GM19463 (cell line): ENCODE measurements around the gene TNFSF12.
"Not testable (repeated sequence)": the region's sequence is repeated elsewhere in the genome, so short reads cannot be mapped to it uniquely, and the experiment has no call there.

Experiments
- ATAC-seq: cut with Tn5 transposase; IDR thresholded peaks from one replicate; pipeline ENCODE4 v1.9.1; 2021; ENCODE audit warnings: mild to moderate bottlenecking, moderate library complexity; ENCODE audit not compliant: unreplicated experiment

TNFSF12 gene

DNA sequence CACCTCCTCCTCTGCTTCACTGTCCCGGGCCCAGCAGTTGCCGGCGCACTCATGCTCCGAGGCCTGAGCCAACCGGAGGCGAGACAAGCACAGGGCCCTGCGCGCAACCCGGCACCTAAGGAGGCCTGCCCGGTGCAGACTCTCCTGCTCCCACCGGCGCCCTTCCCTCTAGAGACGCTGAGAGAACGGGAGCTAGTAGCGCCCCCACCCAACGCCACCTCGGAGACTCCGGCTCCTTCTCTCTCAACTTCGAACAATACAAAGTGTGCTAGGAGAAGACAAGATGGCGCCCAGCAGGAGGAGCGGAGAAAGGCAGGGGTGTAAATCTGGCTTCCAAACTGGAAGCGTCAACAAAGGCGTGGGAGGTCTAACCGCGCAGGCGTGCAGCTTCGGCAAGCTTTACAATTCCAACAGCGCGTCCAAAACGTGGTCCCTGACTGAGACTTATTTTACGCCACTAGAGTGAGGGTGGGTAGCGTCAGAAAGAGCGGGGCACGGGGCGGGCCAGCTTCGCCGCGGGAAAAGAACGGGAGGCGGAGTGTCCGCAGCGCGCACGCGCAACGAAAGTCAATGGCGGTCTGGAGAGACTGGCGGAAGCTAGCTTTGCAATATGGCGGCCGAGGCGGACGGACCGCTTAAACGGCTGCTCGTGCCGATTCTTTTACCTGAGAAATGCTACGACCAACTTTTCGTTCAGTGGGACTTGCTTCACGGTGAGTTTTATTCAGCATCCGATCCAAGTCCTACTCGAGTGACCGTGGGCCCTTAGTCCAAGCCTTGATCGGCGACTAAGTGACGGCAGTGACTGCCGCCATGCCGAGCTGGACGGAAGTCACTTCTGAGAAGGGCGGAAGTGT, 34.6 kb downstream of the TNFSF12 start, which contains the start of gene MPDU1:
Gene MPDU1, plus strand, starts transcription at position 600 of the 857 bp plus-strand sequence. Its CDS starts 11 bp downstream, at position 611.
- ATAC-seq: peak; percentile 66

GRCh38 chr17:7586673-7587419, 38.0 kb downstream of the TNFSF12 start:
- no peak for ATAC-seq

GRCh38 chr17:7587420-7588151, 38.7 kb downstream of the TNFSF12 start:
- ATAC-seq: no peak

- no peak for ATAC-seq
Measured at GRCh38 chr17:7588553-7589203, 39.8 kb downstream of the TNFSF12 start.

GRCh38 chr17:7589204-7589868, 40.5 kb downstream of the TNFSF12 start:
- ATAC-seq: no peak

DNA sequence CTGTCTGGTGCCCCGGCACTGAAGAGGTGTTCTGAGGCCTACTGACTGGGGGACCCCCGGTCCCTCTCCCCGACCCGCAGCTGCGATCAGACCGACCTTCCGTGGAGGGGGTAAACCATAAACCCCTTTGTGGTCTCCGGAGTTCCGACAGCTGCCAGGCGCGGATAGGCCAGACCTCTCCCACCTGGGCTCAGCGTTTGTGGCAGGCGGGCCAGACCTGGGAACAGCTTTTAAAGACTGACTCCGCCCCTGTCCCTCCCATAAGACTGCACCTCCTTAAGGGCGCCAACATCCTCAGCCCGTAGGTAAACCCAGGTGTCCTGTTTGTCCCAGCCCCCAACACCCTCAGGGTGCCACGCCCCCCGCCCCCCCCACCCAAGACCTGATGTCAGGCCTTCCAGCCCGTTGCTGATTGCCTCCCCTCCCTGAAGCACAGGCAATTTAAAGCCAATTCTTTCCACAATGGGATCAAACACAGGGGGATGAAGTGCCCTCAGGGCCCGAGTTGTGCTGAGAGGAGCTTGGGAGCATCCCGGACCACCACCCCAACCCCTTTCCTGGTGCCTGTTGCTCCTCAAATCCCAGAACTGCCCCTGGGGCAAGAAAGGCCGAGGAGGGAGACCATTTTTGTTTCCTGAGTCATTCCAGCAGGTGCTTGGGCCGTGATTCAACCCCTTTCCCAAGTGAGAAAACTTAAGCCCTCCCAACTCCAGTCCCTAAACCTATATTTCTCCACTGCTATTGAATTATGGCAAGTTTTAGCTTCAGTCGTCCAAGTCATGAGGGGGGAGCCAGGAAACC, 41.2 kb downstream of the TNFSF12 start, which contains the start of gene SOX15:
Gene SOX15, minus strand, starts transcription at position 204 of the 801 bp plus-strand sequence. CDS start 418 bp downstream, outside the sequence.
- no peak for ATAC-seq

GRCh38 chr17:7590743-7591142, 41.9 kb downstream of the TNFSF12 start:
- ATAC-seq: no peak

DNA sequence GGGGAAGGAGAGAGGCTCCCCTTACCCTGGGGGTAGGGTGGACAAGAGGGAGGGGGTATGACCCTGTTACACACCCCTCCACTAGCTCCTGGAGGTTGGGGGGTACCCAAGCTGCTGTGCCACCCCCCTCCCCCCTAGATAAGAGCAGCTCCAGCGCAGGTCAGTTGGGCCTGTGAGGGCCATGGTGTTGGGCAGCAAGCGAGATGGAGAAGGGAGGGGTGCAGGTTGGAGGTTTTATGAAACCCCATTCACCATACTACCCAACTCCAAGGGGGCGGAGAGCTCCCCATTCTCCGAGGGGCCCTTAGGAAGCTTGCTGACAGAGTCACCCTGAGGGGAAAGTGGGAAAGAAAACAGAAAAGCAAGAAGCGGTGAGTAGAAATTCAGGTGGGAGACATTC, 42.7 kb downstream of the TNFSF12 start:
- no peak for ATAC-seq

- ATAC-seq: no peak
Measured at GRCh38 chr17:7592422-7593021, 43.7 kb downstream of the TNFSF12 start.

- no peak for ATAC-seq
Measured at GRCh38 chr17:7593296-7593695, 44.4 kb downstream of the TNFSF12 start.

DNA sequence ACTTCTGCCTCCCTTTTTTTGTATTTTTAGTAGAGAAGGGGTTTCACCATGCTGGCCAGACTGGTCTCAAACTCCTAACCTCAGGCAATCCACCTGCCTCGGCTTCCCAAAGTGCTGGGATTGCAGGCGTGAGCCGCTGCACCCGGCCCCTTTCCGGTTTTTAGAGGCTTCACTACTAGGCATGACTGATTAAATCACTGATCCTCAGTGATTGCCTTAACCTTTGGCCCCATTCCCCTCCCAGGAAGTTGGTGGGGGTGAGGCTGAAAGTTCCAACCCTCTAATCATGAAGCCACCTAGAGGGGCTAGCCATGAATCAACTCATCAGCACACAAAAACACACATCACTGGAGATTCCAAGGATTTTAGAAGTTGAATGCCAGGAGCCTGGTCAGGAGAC, 48.7 kb downstream of the TNFSF12 start:
- ATAC-seq: not testable (repeated sequence)

- no peak for ATAC-seq
Measured at GRCh38 chr17:7606280-7606679, 57.4 kb downstream of the TNFSF12 start.
